ENCODE results near the gene KDM2A. TPM values are rescaled to one million over a fixed set of nuclear protein-coding genes. Genes with fewer than 3 reads are reported as not detected.

Gene KDM2A
- total RNA-seq, 4 donors from 2014 or later, result 34.8 to 55.0 (median 44.9) TPM

- no peak overlapping the region for H3K4me3 ChIP-seq
- TF ChIP-seq CTCF (IDR thresholded peaks at IDR 0.05 in 4 of 5, conservative IDR thresholded peaks at IDR 0.05 in 1 of 5), result no peak
- no peak for TF ChIP-seq POLR2A (IDR thresholded peaks at IDR 0.05)
- H3K36me3 ChIP-seq, result peaks cover 0 to 19% of the 10 kb centered on the region in 2 donors
- H3K9me3 ChIP-seq, result no peaks in the 10 kb centered on the region
- in situ Hi-C loops (cut with MboI; ENCODE audit: low sequenced_read_pairs in 4 of 4) (loop anchor here in 1 of 4 donors (5.0 kb wide), 1 partner anchor 41 kb away; no protein-coding TSS in a partner anchor), intact Hi-C loops (cut with DNase I; ENCODE audit: low total_unique reads) (no loop called here)
- peak overlapping the region; percentile 79 to 89 (median 87) for H3K27ac ChIP-seq
- DNase-seq (peak in 1 of 2 donors; percentile 10), ATAC-seq (no peak)
- peaks cover 74 to 75% of the 10 kb centered on the region in 2 donors for H3K4me1 ChIP-seq
- no peaks in the 10 kb centered on the region for H3K27me3 ChIP-seq
Observed at GRCh38 chr11:67275606-67276409, 156.7 kb downstream of the KDM2A start.

GRCh38 chr11:67276781-67277230 lies 157.7 kb downstream of the KDM2A start:
- Histone ChIP-seq H3K36me3 (peaks cover 0 to 29% of the 10 kb centered on the region in 2 donors), H3K27ac (peak overlapping the region; percentile 79 to 89 (median 87)), H3K4me3 (peak overlapping the region; percentile 45 to 59 (median 50)), H3K9me3 (no peaks in the 10 kb centered on the region), H3K4me1 (peaks cover 64 to 66% of the 10 kb centered on the region in 2 donors), H3K27me3 (no peaks in the 10 kb centered on the region)
- TF ChIP-seq POLR2A (IDR thresholded peaks at IDR 0.05) (no peak), CTCF (IDR thresholded peaks at IDR 0.05 in 4 of 5, conservative IDR thresholded peaks at IDR 0.05 in 1 of 5) (peak in 4 of 5 experiments; percentile 23 to 46 (median 35))
- in situ Hi-C loops (cut with MboI; ENCODE audit: low sequenced_read_pairs in 4 of 4), result loop anchor here in 1 of 4 donors (5.0 kb wide), 1 partner anchor 40 kb away; no protein-coding TSS in a partner anchor
- ATAC-seq (peak; percentile 35 to 65), DNase-seq (no peak)
- intact Hi-C loops (cut with DNase I; ENCODE audit: low total_unique reads), result no loop called here

GRCh38 chr11:67277231-67277961 lies 158.3 kb downstream of the KDM2A start:
- TF ChIP-seq CTCF (IDR thresholded peaks at IDR 0.05 in 4 of 5, conservative IDR thresholded peaks at IDR 0.05 in 1 of 5), result no peak
- TF ChIP-seq POLR2A (IDR thresholded peaks at IDR 0.05), result peak; percentile 24 to 59
- intact Hi-C loops (cut with DNase I; ENCODE audit: low total_unique reads) (no loop called here), in situ Hi-C loops (cut with MboI; ENCODE audit: low sequenced_read_pairs in 4 of 4) (loop anchor here in 1 of 4 donors (5.0 kb wide), 1 partner anchor 40 kb away; no protein-coding TSS in a partner anchor)
- no peaks in the 10 kb centered on the region for H3K9me3 ChIP-seq
- H3K36me3 ChIP-seq, result peaks cover 0 to 35% of the 10 kb centered on the region in 2 donors
- peak; percentile 81 to 83 for ATAC-seq
- H3K27ac ChIP-seq, result peak overlapping the region; percentile 79 to 89 (median 87)
- no peaks in the 10 kb centered on the region for H3K27me3 ChIP-seq
- peak; percentile 70 to 85 for DNase-seq
- peaks cover 59 to 60% of the 10 kb centered on the region in 2 donors for H3K4me1 ChIP-seq
- peak overlapping the region; percentile 45 to 59 (median 50) for H3K4me3 ChIP-seq

GRCh38 chr11:67278135-67278938 lies 159.3 kb downstream of the KDM2A start:
- peak overlapping the region in 1 of 4 donors; percentile 45 for H3K4me3 ChIP-seq
- peaks cover 49 to 50% of the 10 kb centered on the region in 2 donors for H3K4me1 ChIP-seq
- intact Hi-C loops (cut with DNase I; ENCODE audit: low total_unique reads), result no loop called here
- TF ChIP-seq CTCF (IDR thresholded peaks at IDR 0.05 in 4 of 5, conservative IDR thresholded peaks at IDR 0.05 in 1 of 5) (no peak), POLR2A (IDR thresholded peaks at IDR 0.05) (no peak)
- DNase-seq, result no peak
- H3K36me3 ChIP-seq, result peaks cover 0 to 44% of the 10 kb centered on the region in 2 donors
- peak overlapping the region; percentile 79 to 89 (median 87) for H3K27ac ChIP-seq
- H3K9me3 ChIP-seq, result no peaks in the 10 kb centered on the region
- in situ Hi-C loops (cut with MboI; ENCODE audit: low sequenced_read_pairs in 4 of 4), result loop anchor here in 1 of 4 donors (5.0 kb wide), 1 partner anchor 39 kb away; no protein-coding TSS in a partner anchor
- H3K27me3 ChIP-seq, result no peaks in the 10 kb centered on the region
- no peak for ATAC-seq

Data from gastrocnemius medialis (tissue), 4 donors.